Activated naive CD4-positive, alpha-beta T cell treated with anti-CD3 and anti-CD28 coated beads, Interleukin-2, amount 50 U/mL, for 24 hours (primary cell): ENCODE data around the gene DFFA.

Experiments
- H3K27ac Mint-ChIP-seq: one replicate; pipeline ENCODE4 v1.8.0; 2021; ENCODE audit warnings: mild to moderate bottlenecking, mixed read lengths
- H3K27me3 Mint-ChIP-seq: one replicate; pipeline ENCODE4 v1.8.0; 2021; ENCODE audit warnings: mixed read lengths
- H3K36me3 Mint-ChIP-seq: one replicate; pipeline ENCODE4 v1.8.0; 2021; ENCODE audit warnings: mixed read lengths
- H3K4me1 Mint-ChIP-seq: one replicate; pipeline ENCODE4 v1.8.0; 2021; ENCODE audit warnings: mixed read lengths
- H3K4me3 Mint-ChIP-seq: one replicate; pipeline ENCODE4 v1.8.0; 2021; ENCODE audit warnings: mild to moderate bottlenecking, mixed read lengths
- H3K9me3 Mint-ChIP-seq: one replicate; pipeline ENCODE4 v1.8.0; 2021; ENCODE audit warnings: mixed read lengths

Gene DFFA

GRCh38 chr1:10472220-10473144 is at the start of gene DFFA:
Gene DFFA, minus strand, starts transcription at chr1:10472529. Its CDS starts 71 bp downstream, at chr1:10472458.
- Mint-ChIP-seq H3K4me1 (peaks cover 43% of the 10 kb centered on the region), H3K36me3 (peaks cover 8% of the 10 kb centered on the region), H3K27ac (peak within 1 kb of the TSS; percentile 91), H3K9me3 (no peaks in the 10 kb centered on the region), H3K27me3 (no peaks in the 10 kb centered on the region), H3K4me3 (peak within 1 kb of the TSS; percentile 97)

GRCh38 chr1:10521537-10522157 is 49.3 kb upstream of the DFFA start:
- Mint-ChIP-seq H3K36me3 (peaks cover 15% of the 10 kb centered on the region), H3K4me3 (no peak overlapping the region), H3K9me3 (no peaks in the 10 kb centered on the region), H3K4me1 (peaks cover 53% of the 10 kb centered on the region), H3K27me3 (no peaks in the 10 kb centered on the region), H3K27ac (no peak overlapping the region)

GRCh38 chr1:10520952-10521351 is 48.6 kb upstream of the DFFA start:
- Mint-ChIP-seq H3K4me3 (no peak overlapping the region), H3K4me1 (peaks cover 60% of the 10 kb centered on the region), H3K27me3 (no peaks in the 10 kb centered on the region), H3K27ac (no peak overlapping the region), H3K36me3 (peaks cover 16% of the 10 kb centered on the region), H3K9me3 (no peaks in the 10 kb centered on the region)

- no peak overlapping the region for H3K4me3 Mint-ChIP-seq
- peaks cover 16% of the 10 kb centered on the region for H3K36me3 Mint-ChIP-seq
- H3K4me1 Mint-ChIP-seq, result peaks cover 64% of the 10 kb centered on the region
- no peak overlapping the region for H3K27ac Mint-ChIP-seq
- no peaks in the 10 kb centered on the region for H3K27me3 Mint-ChIP-seq
- no peaks in the 10 kb centered on the region for H3K9me3 Mint-ChIP-seq
These were observed 48.2 kb upstream of the DFFA start for GRCh38 chr1:10520497-10520896.

- no peaks in the 10 kb centered on the region for H3K9me3 Mint-ChIP-seq
- no peak overlapping the region for H3K4me3 Mint-ChIP-seq
- peaks cover 70% of the 10 kb centered on the region for H3K4me1 Mint-ChIP-seq
- no peaks in the 10 kb centered on the region for H3K27me3 Mint-ChIP-seq
- H3K27ac Mint-ChIP-seq, result no peak overlapping the region
- peaks cover 16% of the 10 kb centered on the region for H3K36me3 Mint-ChIP-seq
These were observed 46.7 kb upstream of the DFFA start for GRCh38 chr1:10519016-10519417.

GRCh38 chr1:10517677-10517982 is 45.3 kb upstream of the DFFA start:
- no peaks in the 10 kb centered on the region for H3K27me3 Mint-ChIP-seq
- H3K9me3 Mint-ChIP-seq, result no peaks in the 10 kb centered on the region
- peaks cover 11% of the 10 kb centered on the region for H3K36me3 Mint-ChIP-seq
- no peak overlapping the region for H3K27ac Mint-ChIP-seq
- peaks cover 76% of the 10 kb centered on the region for H3K4me1 Mint-ChIP-seq
- no peak overlapping the region for H3K4me3 Mint-ChIP-seq

GRCh38 chr1:10516925-10517676 is 44.8 kb upstream of the DFFA start:
- no peak overlapping the region for H3K27ac Mint-ChIP-seq
- peaks cover 76% of the 10 kb centered on the region for H3K4me1 Mint-ChIP-seq
- H3K4me3 Mint-ChIP-seq, result peak overlapping the region; percentile 24
- H3K36me3 Mint-ChIP-seq, result peaks cover 11% of the 10 kb centered on the region
- no peaks in the 10 kb centered on the region for H3K9me3 Mint-ChIP-seq
- H3K27me3 Mint-ChIP-seq, result no peaks in the 10 kb centered on the region

GRCh38 chr1:10515976-10516750 is 43.8 kb upstream of the DFFA start:
- Mint-ChIP-seq H3K27me3 (no peaks in the 10 kb centered on the region), H3K27ac (no peak overlapping the region), H3K9me3 (no peaks in the 10 kb centered on the region), H3K4me3 (no peak overlapping the region), H3K4me1 (peaks cover 76% of the 10 kb centered on the region), H3K36me3 (peaks cover 10% of the 10 kb centered on the region)

GRCh38 chr1:10515301-10515975 is 43.1 kb upstream of the DFFA start:
- peaks cover 6% of the 10 kb centered on the region for H3K36me3 Mint-ChIP-seq
- H3K9me3 Mint-ChIP-seq, result no peaks in the 10 kb centered on the region
- no peaks in the 10 kb centered on the region for H3K27me3 Mint-ChIP-seq
- H3K4me3 Mint-ChIP-seq, result no peak overlapping the region
- no peak overlapping the region for H3K27ac Mint-ChIP-seq
- H3K4me1 Mint-ChIP-seq, result peaks cover 76% of the 10 kb centered on the region

- no peaks in the 10 kb centered on the region for H3K9me3 Mint-ChIP-seq
- H3K4me1 Mint-ChIP-seq, result peaks cover 84% of the 10 kb centered on the region
- H3K36me3 Mint-ChIP-seq, result peaks cover 5% of the 10 kb centered on the region
- H3K27ac Mint-ChIP-seq, result peak overlapping the region; percentile 52
- peak overlapping the region; percentile 30 for H3K4me3 Mint-ChIP-seq
- H3K27me3 Mint-ChIP-seq, result no peaks in the 10 kb centered on the region
These were observed 42.3 kb upstream of the DFFA start for GRCh38 chr1:10514490-10515235.

- Mint-ChIP-seq H3K27me3 (no peaks in the 10 kb centered on the region), H3K36me3 (peaks cover 4% of the 10 kb centered on the region), H3K4me3 (no peak overlapping the region), H3K9me3 (no peaks in the 10 kb centered on the region), H3K4me1 (peaks cover 89% of the 10 kb centered on the region), H3K27ac (peak overlapping the region; percentile 60)
These were observed 40.9 kb upstream of the DFFA start for GRCh38 chr1:10513199-10513598.

GRCh38 chr1:10511494-10511885 is 39.2 kb upstream of the DFFA start:
- no peaks in the 10 kb centered on the region for H3K27me3 Mint-ChIP-seq
- peak overlapping the region; percentile 73 for H3K27ac Mint-ChIP-seq
- H3K9me3 Mint-ChIP-seq, result no peaks in the 10 kb centered on the region
- H3K4me1 Mint-ChIP-seq, result peaks cover 85% of the 10 kb centered on the region
- H3K4me3 Mint-ChIP-seq, result peak overlapping the region; percentile 53
- peaks cover 4% of the 10 kb centered on the region for H3K36me3 Mint-ChIP-seq

GRCh38 chr1:10510520-10511493 is 38.5 kb upstream of the DFFA start:
- Mint-ChIP-seq H3K36me3 (peaks cover 3% of the 10 kb centered on the region), H3K4me3 (peak overlapping the region; percentile 53), H3K27ac (peak overlapping the region; percentile 73), H3K27me3 (no peaks in the 10 kb centered on the region), H3K4me1 (peaks cover 81% of the 10 kb centered on the region), H3K9me3 (no peaks in the 10 kb centered on the region)
